WERI-Rb-1 (cell line): Measurements from ENCODE around the gene CDC25B.

ENCODE experiments used
- DNase-seq: peaks from one replicate; pipeline ENCODE4 v3.0.0-alpha.2; 2020
- H3K27ac ChIP-seq: fragments of 250-450 bp; sonication (Bioruptor Pico); 2 replicates; pipeline ENCODE4 v1.5.1; 2020; ENCODE audit warnings: mild to moderate bottlenecking, moderate library complexity
- H3K27me3 ChIP-seq: fragments of 250-450 bp; sonication (Bioruptor Pico); 2 replicates; pipeline ENCODE4 v1.5.1; 2021; ENCODE audit warnings: mild to moderate bottlenecking, low read depth, moderate library complexity; ENCODE audit not compliant: insufficient read depth, severe bottlenecking
- H3K36me3 ChIP-seq: fragments of 250-450 bp; sonication (Bioruptor Pico); 2 replicates; pipeline ENCODE4 v1.5.1; 2020; ENCODE audit warnings: mild to moderate bottlenecking, moderate library complexity
- H3K4me3 ChIP-seq: 2 replicates; pipeline ENCODE4 v1.5.1; 2011; ENCODE audit warnings: low read depth, mild to moderate bottlenecking, control low read depth, low read length
- H3K9me3 ChIP-seq: fragments of 250-450 bp; sonication (Bioruptor Pico); 2 replicates; pipeline ENCODE4 v1.5.1; 2021; ENCODE audit warnings: mild to moderate bottlenecking, moderate library complexity; ENCODE audit not compliant: severe bottlenecking
- TF ChIP-seq, protein P1 (sequence below): IDR thresholded peaks from 2 replicates; pipeline ENCODE4 v1.5.1; 2011; ENCODE audit warnings: low read depth, mild to moderate bottlenecking, control low read depth, inconsistent platforms, low read length

Gene CDC25B

DNA sequence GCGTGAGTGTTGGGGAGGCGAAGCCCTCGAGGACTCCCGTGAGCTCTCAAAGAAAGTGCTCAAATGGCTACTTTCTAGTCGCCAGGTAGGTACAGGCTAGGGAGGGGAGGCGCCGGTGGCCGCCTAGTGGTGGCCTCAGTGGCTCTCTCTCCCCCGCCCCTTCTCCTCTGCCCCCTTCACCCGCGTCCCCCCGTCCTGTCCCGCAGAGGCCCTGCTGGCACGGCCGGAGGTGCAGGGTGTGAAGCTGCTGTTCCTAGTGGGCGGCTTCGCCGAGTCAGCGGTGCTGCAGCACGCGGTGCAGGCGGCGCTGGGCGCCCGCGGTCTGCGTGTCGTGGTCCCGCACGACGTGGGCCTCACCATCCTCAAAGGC is 44.8 kb upstream of the CDC25B start:
- H3K36me3 ChIP-seq = peaks cover 12% of the 10 kb centered on the region
- H3K27me3 ChIP-seq = no peaks in the 10 kb centered on the region
- H3K9me3 ChIP-seq = no peaks in the 10 kb centered on the region
- H3K4me3 ChIP-seq = no peak overlapping the region
- TF ChIP-seq, protein P1, sequence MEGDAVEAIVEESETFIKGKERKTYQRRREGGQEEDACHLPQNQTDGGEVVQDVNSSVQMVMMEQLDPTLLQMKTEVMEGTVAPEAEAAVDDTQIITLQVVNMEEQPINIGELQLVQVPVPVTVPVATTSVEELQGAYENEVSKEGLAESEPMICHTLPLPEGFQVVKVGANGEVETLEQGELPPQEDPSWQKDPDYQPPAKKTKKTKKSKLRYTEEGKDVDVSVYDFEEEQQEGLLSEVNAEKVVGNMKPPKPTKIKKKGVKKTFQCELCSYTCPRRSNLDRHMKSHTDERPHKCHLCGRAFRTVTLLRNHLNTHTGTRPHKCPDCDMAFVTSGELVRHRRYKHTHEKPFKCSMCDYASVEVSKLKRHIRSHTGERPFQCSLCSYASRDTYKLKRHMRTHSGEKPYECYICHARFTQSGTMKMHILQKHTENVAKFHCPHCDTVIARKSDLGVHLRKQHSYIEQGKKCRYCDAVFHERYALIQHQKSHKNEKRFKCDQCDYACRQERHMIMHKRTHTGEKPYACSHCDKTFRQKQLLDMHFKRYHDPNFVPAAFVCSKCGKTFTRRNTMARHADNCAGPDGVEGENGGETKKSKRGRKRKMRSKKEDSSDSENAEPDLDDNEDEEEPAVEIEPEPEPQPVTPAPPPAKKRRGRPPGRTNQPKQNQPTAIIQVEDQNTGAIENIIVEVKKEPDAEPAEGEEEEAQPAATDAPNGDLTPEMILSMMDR = 0 out of 2 replicates have a peak, but pooled peaks have one; percentile 10
- no peak for DNase-seq
- H3K27ac ChIP-seq = no peak overlapping the region

- H3K27ac ChIP-seq = no peak overlapping the region
- no peak overlapping the region for H3K4me3 ChIP-seq
- TF ChIP-seq, protein P1 = no peak
- H3K36me3 ChIP-seq = peaks cover 14% of the 10 kb centered on the region
- no peaks in the 10 kb centered on the region for H3K9me3 ChIP-seq
- no peaks in the 10 kb centered on the region for H3K27me3 ChIP-seq
- DNase-seq = no peak
These were observed 44.3 kb upstream of the CDC25B start for GRCh38 chr20:3751675-3752385.

DNA sequence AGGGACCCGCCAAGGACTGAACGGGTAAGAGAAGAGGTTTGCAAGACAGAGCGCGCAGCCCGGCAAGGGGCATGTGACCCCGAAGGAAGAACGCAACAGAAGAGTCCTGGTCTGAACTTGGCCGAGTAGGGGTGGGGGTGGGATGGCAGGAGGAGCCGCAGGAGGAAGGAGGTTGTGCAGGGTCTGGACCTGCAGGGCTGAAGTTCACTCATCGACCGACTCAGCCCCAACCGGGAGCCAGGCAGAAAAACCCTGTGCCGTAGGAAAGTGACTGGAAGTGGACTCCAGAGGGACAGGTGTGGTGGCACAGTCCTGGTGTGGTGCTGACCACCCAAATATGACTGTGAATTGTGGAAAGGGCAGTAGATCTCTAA is 43.7 kb upstream of the CDC25B start:
- no peak overlapping the region for H3K27ac ChIP-seq
- no peak for DNase-seq
- no peaks in the 10 kb centered on the region for H3K27me3 ChIP-seq
- no peak overlapping the region for H3K4me3 ChIP-seq
- H3K36me3 ChIP-seq = peaks cover 15% of the 10 kb centered on the region
- H3K9me3 ChIP-seq = no peaks in the 10 kb centered on the region
- TF ChIP-seq, protein P1 = no peak

- Histone ChIP-seq H3K27me3 (no peaks in the 10 kb centered on the region), H3K9me3 (no peaks in the 10 kb centered on the region), H3K36me3 (peaks cover 22% of the 10 kb centered on the region), H3K4me3 (no peak overlapping the region), H3K27ac (no peak overlapping the region)
- peak; percentile 60 for DNase-seq
- TF ChIP-seq, protein P1 = peak; percentile 96
These were observed 43.0 kb upstream of the CDC25B start for GRCh38 chr20:3753098-3753497.

- TF ChIP-seq, protein P1 = no peak
- no peaks in the 10 kb centered on the region for H3K27me3 ChIP-seq
- no peak overlapping the region for H3K4me3 ChIP-seq
- H3K9me3 ChIP-seq = no peaks in the 10 kb centered on the region
- H3K36me3 ChIP-seq = peaks cover 28% of the 10 kb centered on the region
- H3K27ac ChIP-seq = no peak overlapping the region
- DNase-seq = no peak
These were observed 42.4 kb upstream of the CDC25B start for GRCh38 chr20:3753501-3754275.
